Ovary (tissue), 3 donors: ENCODE measurements around the gene NR5A1.

ENCODE experiments used
- CTCF ChIP-seq, 3 donors: fragments of 450-650 bp in 2 of 3; fragments of 200-600 bp in 1 of 3; IDR thresholded peaks; one replicate each; pipeline versions ENCODE4 v1.5.1 to v1.8.0; 2016 to 2022; ENCODE audit warnings: antibody characterized with exemption in 3 of 3, mild to moderate bottlenecking in 1 of 3
- EP300 ChIP-seq: sonication (generic); formaldehyde crosslinking; IDR thresholded peaks from one replicate; pipeline ENCODE4 v1.6.1; 2017; ENCODE audit warnings: antibody characterized with exemption
- POLR2A ChIP-seq: fragments of 450-650 bp; IDR thresholded peaks from one replicate; pipeline ENCODE4 v1.6.1; 2017; ENCODE audit warnings: antibody characterized with exemption, mild to moderate bottlenecking, moderate library complexity
- donor health status: DM: no; HTN: no; CAD: no.

GRCh38 chr9:124530246-124530645 lies 23.0 kb upstream of the NR5A1 start:
- TF ChIP-seq CTCF (IDR thresholded peaks at IDR 0.05) (no peak), POLR2A (no peak), EP300 (no peak)
